ENCODE data around the gene TUT7.

GRCh38 chr9:86355814-86356213, 1.6 kb upstream of the TUT7 start:
- TF ChIP-seq ARNT (IDR thresholded peaks at IDR 0.05) (no peak), SP1 (IDR thresholded peaks at IDR 0.05) (no peak), BHLHE40 (IDR thresholded peaks at IDR 0.05; ENCODE audit: borderline replicate concordance) (no peak), SUZ12 (IDR thresholded peaks at IDR 0.05) (no peak), FOXM1 (IDR thresholded peaks at IDR 0.05; ENCODE audit: borderline replicate concordance) (no peak), TARDBP (IDR thresholded peaks at IDR 0.05) (no peak), ZNF384 (IDR thresholded peaks at IDR 0.05) (no peak), FOXA1 (IDR thresholded peaks at IDR 0.05) (no peak), HDGF (IDR thresholded peaks at IDR 0.05; ENCODE audit: borderline replicate concordance) (no peak), FOXK2 (IDR thresholded peaks at IDR 0.05) (no peak), L3MBTL2 (conservative IDR thresholded peaks at IDR 0.05) (no peak), ELF4 (IDR thresholded peaks at IDR 0.05) (no peak), NFRKB (IDR thresholded peaks at IDR 0.05) (no peak)

Data from HEK293T (cell line).